NAMALWA (cell line): ENCODE data around the gene RNF223.
"Not testable (repeated sequence)": the region's sequence is repeated elsewhere in the genome, so short reads cannot be mapped to it uniquely, and the experiment has no call there.

Experiments used
- DNase-seq: peaks from one replicate; pipeline ENCODE4 v3.0.0-alpha.2; 2015; ENCODE audit warnings: low spot score

RNF223 gene

GRCh38 chr1:1087351-1088028, 13.4 kb upstream of the RNF223 start:
- DNase-seq, result peak; percentile 13

- DNase-seq, result no peak
These were observed 12.8 kb upstream of the RNF223 start for GRCh38 chr1:1086911-1087341.

GRCh38 chr1:1085911-1086841, 12.1 kb upstream of the RNF223 start:
- peak; percentile 17 for DNase-seq

GRCh38 chr1:1085171-1085841, 11.2 kb upstream of the RNF223 start:
- peak; percentile 8 for DNase-seq

- no peak for DNase-seq
These were observed 10.5 kb upstream of the RNF223 start for GRCh38 chr1:1084372-1085170.

- DNase-seq, result peak; percentile 11
These were observed 9.6 kb upstream of the RNF223 start for GRCh38 chr1:1083416-1084371.

GRCh38 chr1:1082776-1083415, 8.8 kb upstream of the RNF223 start:
- DNase-seq, result no peak

- no peak for DNase-seq
These were observed 8.2 kb upstream of the RNF223 start for GRCh38 chr1:1082239-1082775.

GRCh38 chr1:1081311-1082238, 7.5 kb upstream of the RNF223 start:
- no peak for DNase-seq

- no peak for DNase-seq
These were observed 6.8 kb upstream of the RNF223 start for GRCh38 chr1:1080951-1081310.

- peak; percentile 54 for DNase-seq
These were observed 6.1 kb upstream of the RNF223 start for GRCh38 chr1:1080122-1080757.

GRCh38 chr1:1079408-1080121, 5.5 kb upstream of the RNF223 start:
- DNase-seq, result peak; percentile 86

GRCh38 chr1:1077396-1077795, 3.3 kb upstream of the RNF223 start:
- DNase-seq, result not testable (repeated sequence)

- no peak for DNase-seq
These were observed 1.2 kb upstream of the RNF223 start for GRCh38 chr1:1075148-1075935.

GRCh38 chr1:1074631-1075147, 583 bp upstream of the RNF223 start:
- no peak for DNase-seq
